ENCODE results near the gene MEGF11. TPM values are rescaled to one million over a fixed set of nuclear protein-coding genes. Genes with fewer than 3 reads are reported as not detected.

Gene MEGF11
- total RNA-seq, 1 donor from 2014 or later = not detected

DNA sequence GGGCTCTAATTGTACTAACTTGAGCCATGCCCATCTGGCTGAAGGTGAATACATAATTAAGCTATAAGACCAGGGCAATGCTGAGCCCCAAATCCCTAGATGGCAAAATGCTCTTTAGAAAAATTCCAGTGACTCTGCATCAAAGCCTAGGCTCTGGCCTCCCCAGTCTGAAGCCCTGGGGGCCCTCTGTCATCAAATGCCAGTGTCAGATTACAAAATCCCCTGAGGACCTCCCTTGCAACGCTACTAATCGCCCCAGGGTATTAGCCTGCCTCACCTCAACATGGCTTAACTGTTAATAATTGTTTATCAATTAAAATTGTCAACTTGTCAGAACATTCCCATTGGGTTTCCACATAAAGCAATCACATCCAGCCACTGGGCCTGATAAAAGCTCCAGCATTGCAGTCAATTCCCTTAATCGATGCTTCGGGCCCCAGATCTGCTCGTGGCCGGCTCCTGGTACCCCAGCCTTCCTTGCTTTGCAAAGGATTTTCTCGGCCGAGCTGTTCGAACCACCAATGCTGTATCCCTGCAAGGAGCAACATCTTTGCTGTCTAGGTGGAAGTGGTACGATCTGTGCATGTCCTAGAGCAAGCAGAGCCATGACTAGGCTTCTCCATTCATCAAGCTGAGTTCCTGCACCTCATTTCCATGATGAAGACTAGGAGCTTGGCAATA is 151.7 kb downstream of the MEGF11 start:
- DNase-seq (no peak), ATAC-seq (ENCODE audit: low read depth) (no peak)
- TF ChIP-seq CTCF (IDR thresholded peaks at IDR 0.05) = no peak
- Mint-ChIP-seq H3K4me1 (no peaks in the 10 kb centered on the region), H3K27ac (no peak overlapping the region), H3K9me3 (no peaks in the 10 kb centered on the region), H3K36me3 (ENCODE audit: low read depth) (no peaks in the 10 kb centered on the region), H3K4me3 (no peak overlapping the region), H3K27me3 (peaks cover 25% of the 10 kb centered on the region)
- POLR2A ChIA-PET = no interaction called here
- CTCF ChIA-PET = no interaction called here
- intact Hi-C loops (cut with micrococcal nuclease) = no loop called here

DNA sequence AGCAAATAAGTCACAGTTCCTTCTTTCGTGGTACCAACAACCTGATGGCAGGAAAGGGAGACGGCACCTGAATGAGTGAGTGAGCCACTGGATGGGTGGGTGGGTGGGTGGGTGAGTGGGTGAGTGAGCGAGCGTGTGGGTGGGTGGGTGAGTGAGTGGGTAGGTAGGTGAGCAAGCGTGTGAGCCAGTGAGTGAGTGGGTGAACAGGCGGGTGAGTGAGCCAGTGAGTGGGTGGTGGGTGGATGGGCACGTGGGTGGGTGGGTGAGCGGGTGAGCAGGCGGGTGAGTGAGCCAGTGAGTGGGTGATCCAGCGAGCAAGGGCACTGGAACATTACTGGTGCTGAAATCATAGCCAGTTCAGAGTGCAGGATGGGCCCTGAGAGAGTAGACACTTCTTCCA is 152.8 kb downstream of the MEGF11 start:
- Mint-ChIP-seq H3K27ac (no peak overlapping the region), H3K9me3 (no peaks in the 10 kb centered on the region), H3K4me3 (no peak overlapping the region), H3K36me3 (ENCODE audit: low read depth) (no peaks in the 10 kb centered on the region), H3K27me3 (peaks cover 19% of the 10 kb centered on the region), H3K4me1 (no peaks in the 10 kb centered on the region)
- POLR2A ChIA-PET = no interaction called here
- no peak for DNase-seq
- no peak for ATAC-seq (ENCODE audit: low read depth)
- no peak for TF ChIP-seq CTCF (IDR thresholded peaks at IDR 0.05)
- intact Hi-C loops (cut with micrococcal nuclease) = no loop called here
- CTCF ChIA-PET = no interaction called here

- intact Hi-C loops (cut with micrococcal nuclease) = no loop called here
- Mint-ChIP-seq H3K4me3 (no peak overlapping the region), H3K27me3 (peaks cover 19% of the 10 kb centered on the region), H3K9me3 (no peaks in the 10 kb centered on the region), H3K4me1 (no peaks in the 10 kb centered on the region), H3K36me3 (ENCODE audit: low read depth) (no peaks in the 10 kb centered on the region), H3K27ac (no peak overlapping the region)
- POLR2A ChIA-PET = no interaction called here
- no peak for TF ChIP-seq CTCF (IDR thresholded peaks at IDR 0.05)
- DNase-seq (no peak), ATAC-seq (ENCODE audit: low read depth) (no peak)
- CTCF ChIA-PET = no interaction called here
These were observed 153.4 kb downstream of the MEGF11 start for GRCh38 chr15:66099950-66100671.

DNA sequence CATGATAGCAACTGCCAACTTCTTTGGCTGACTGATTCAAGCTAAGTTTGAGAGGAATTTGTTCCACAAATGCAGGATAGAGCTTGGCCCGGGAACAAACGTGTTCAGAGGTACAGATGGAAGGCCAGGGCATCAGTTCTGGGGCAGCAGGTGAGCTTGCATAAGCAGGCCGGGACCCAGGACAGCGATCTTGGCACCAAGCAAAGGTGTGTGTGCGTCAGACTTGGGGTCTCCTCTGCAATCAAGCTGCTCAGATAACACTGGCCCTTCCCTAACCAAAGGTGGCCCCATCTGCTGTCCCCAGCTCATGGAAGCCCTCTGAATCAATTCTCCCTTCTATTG is 155.6 kb downstream of the MEGF11 start:
- no peak for ATAC-seq (ENCODE audit: low read depth)
- no peak overlapping the region for H3K27ac Mint-ChIP-seq
- H3K27me3 Mint-ChIP-seq = peaks cover 21% of the 10 kb centered on the region
- intact Hi-C loops (cut with micrococcal nuclease) = no loop called here
- POLR2A ChIA-PET = no interaction called here
- no peak for DNase-seq
- H3K36me3 Mint-ChIP-seq (ENCODE audit: low read depth) = no peaks in the 10 kb centered on the region
- CTCF ChIA-PET = no interaction called here
- H3K9me3 Mint-ChIP-seq = no peaks in the 10 kb centered on the region
- no peak for TF ChIP-seq CTCF (IDR thresholded peaks at IDR 0.05)
- no peak overlapping the region for H3K4me3 Mint-ChIP-seq
- H3K4me1 Mint-ChIP-seq = no peaks in the 10 kb centered on the region

- no peak for TF ChIP-seq CTCF (IDR thresholded peaks at IDR 0.05)
- DNase-seq = no peak
- Mint-ChIP-seq H3K27me3 (peaks cover 19% of the 10 kb centered on the region), H3K4me3 (no peak overlapping the region), H3K9me3 (no peaks in the 10 kb centered on the region), H3K4me1 (no peaks in the 10 kb centered on the region), H3K36me3 (ENCODE audit: low read depth) (no peaks in the 10 kb centered on the region), H3K27ac (no peak overlapping the region)
- intact Hi-C loops (cut with micrococcal nuclease) = no loop called here
- no peak for ATAC-seq (ENCODE audit: low read depth)
- ChIA-PET POLR2A (no interaction called here), CTCF (no interaction called here)
These were observed 156.2 kb downstream of the MEGF11 start for GRCh38 chr15:66097151-66098021.
